K562 (cell line): ENCODE measurements around the gene ENDOD1. TPM values are rescaled to one million over a fixed set of nuclear protein-coding genes. Genes with fewer than 3 reads are reported as not detected.

Experiments used
- CBX3 ChIP-seq, 2 experiments: IDR thresholded peaks; 1 replicate in 1 of 2; 2 replicates in 1 of 2; pipeline ENCODE4 v1.6.1; 2012; ENCODE audit warnings: inconsistent platforms in 2 of 2, low read length in 2 of 2, borderline replicate concordance in 1 of 2, control low read depth in 1 of 2
- HLTF ChIP-seq: fragments of 450-650 bp; IDR thresholded peaks from 2 replicates; pipeline ENCODE4 v1.6.1; 2016
- MECOM ChIP-seq: fragments of 250-450 bp; sonication (Bioruptor Pico); IDR thresholded peaks from 2 replicates; pipeline ENCODE4 v1.8.0; 2022; ENCODE audit warnings: inconsistent platforms
- POLR2G ChIP-seq: fragments of 200-400 bp; formaldehyde crosslinking; IDR thresholded peaks from 2 replicates; pipeline ENCODE4 v1.6.1; 2017; ENCODE audit warnings: low read depth, mild to moderate bottlenecking, antibody characterized with exemption, low read length, moderate library complexity
- ZNF699 ChIP-seq: fragments of 250-450 bp; sonication (Bioruptor Pico); IDR thresholded peaks from 2 replicates; pipeline ENCODE4 v1.8.0; 2021; ENCODE audit warnings: mild to moderate bottlenecking, moderate library complexity; ENCODE audit not compliant: insufficient replicate concordance
- polyA plus RNA-seq, 8 experiments: library from polyadenylated mRNA; depleted of rRNA in 4 of 8; stranded (reverse) in 5 of 8; unstranded in 3 of 8; fragments of >200 nt; fragmentation: Nextera tagmentation in 2 of 8; fragmentation: Illumina TruSeq in 1 of 8; extraction: Ambion mirVana in 2 of 8; extraction: Trizol in 1 of 8; gene quantifications; 2 replicates each; pipeline versions ENCODE4 v1.2.1 to v1.2.3, GENCODE V29; 2011 to 2014; ENCODE audit warnings: inconsistent platforms in 1 of 8, missing spikeins in 1 of 8
- total RNA-seq, 7 experiments: library from RNA; depleted of rRNA in 6 of 7; stranded (reverse); fragments of >200 nt in 6 of 7; fragmentation: Illumina TruSeq in 2 of 7; extraction: Trizol in 2 of 7; gene quantifications; 2 replicates each; pipeline versions ENCODE4 v1.2.1 to v1.2.3, GENCODE V29; 2011 to 2021; ENCODE audit warnings: low replicate concordance in 1 of 7
- TF ChIP-seq, protein P1 (sequence below): fragments of 450-650 bp; IDR thresholded peaks from 2 replicates; pipeline ENCODE4 v1.6.1; 2016; ENCODE audit warnings: mild to moderate bottlenecking
- TF ChIP-seq, protein P2 (sequence below): fragments of 150-350 bp; IDR thresholded peaks from 2 replicates; pipeline ENCODE4 v1.6.1; 2014; ENCODE audit warnings: low read depth, mild to moderate bottlenecking, low read length, borderline replicate concordance

ENDOD1 gene
- total and polyA plus RNA-seq, 9 of the 15 experiments (the other 6 are each of a cell fraction or from before 2014, with no cell fraction given): 4.2 to 11.8 (median 9.3) TPM

DNA sequence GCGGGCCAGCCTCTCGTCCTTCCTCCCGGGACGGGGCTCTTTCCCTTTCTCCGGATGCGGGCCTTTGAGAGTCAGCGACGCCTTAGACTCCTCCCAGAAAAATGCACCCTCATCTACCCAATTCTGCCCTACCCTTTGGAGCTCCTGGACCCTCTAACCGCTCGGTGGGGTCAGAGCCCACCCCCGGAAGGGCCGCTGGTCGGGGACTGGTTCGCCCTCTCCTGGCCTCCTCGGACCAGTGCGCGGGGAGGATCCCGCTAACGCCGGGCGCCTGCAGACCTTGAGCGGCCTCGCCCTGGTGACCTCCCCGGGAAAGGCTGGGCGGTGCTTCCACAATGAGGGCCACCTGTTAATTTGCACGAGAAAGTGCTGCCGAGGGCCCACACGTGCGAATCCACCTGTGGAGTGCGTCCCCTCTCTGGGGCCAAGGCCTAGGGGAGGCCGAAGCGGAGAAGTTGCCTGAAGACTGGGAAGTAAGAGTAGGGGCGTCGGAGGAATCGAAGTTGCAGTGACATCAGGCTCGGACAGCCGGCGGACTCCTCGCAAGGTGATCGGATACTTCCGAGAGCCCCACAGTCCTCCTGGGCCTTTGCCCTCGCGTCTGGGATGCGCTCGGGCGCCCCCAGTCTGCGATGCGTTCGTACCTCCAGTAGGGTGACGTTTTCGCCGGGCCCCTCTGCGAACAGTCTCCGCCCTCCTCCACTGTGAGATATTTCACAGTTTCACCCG, 61.5 kb downstream of the ENDOD1 start (continued):
- TF ChIP-seq, protein P1, sequence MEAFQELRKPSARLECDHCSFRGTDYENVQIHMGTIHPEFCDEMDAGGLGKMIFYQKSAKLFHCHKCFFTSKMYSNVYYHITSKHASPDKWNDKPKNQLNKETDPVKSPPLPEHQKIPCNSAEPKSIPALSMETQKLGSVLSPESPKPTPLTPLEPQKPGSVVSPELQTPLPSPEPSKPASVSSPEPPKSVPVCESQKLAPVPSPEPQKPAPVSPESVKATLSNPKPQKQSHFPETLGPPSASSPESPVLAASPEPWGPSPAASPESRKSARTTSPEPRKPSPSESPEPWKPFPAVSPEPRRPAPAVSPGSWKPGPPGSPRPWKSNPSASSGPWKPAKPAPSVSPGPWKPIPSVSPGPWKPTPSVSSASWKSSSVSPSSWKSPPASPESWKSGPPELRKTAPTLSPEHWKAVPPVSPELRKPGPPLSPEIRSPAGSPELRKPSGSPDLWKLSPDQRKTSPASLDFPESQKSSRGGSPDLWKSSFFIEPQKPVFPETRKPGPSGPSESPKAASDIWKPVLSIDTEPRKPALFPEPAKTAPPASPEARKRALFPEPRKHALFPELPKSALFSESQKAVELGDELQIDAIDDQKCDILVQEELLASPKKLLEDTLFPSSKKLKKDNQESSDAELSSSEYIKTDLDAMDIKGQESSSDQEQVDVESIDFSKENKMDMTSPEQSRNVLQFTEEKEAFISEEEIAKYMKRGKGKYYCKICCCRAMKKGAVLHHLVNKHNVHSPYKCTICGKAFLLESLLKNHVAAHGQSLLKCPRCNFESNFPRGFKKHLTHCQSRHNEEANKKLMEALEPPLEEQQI: peak; percentile 77
- TF ChIP-seq POLR2G: 0 out of 2 replicates have a peak, but pooled peaks have one; percentile 26
- no peak for TF ChIP-seq ZNF699 (CRISPR knock-in tag)
- TF ChIP-seq CBX3 (IDR thresholded peaks at IDR 0.05; ENCODE audit: borderline replicate concordance in 1 of 2, low read length in 2 of 2): peak in 1 of 2 experiments; percentile 63; a peak in 1 of 3 replicates
- TF ChIP-seq, protein P2, sequence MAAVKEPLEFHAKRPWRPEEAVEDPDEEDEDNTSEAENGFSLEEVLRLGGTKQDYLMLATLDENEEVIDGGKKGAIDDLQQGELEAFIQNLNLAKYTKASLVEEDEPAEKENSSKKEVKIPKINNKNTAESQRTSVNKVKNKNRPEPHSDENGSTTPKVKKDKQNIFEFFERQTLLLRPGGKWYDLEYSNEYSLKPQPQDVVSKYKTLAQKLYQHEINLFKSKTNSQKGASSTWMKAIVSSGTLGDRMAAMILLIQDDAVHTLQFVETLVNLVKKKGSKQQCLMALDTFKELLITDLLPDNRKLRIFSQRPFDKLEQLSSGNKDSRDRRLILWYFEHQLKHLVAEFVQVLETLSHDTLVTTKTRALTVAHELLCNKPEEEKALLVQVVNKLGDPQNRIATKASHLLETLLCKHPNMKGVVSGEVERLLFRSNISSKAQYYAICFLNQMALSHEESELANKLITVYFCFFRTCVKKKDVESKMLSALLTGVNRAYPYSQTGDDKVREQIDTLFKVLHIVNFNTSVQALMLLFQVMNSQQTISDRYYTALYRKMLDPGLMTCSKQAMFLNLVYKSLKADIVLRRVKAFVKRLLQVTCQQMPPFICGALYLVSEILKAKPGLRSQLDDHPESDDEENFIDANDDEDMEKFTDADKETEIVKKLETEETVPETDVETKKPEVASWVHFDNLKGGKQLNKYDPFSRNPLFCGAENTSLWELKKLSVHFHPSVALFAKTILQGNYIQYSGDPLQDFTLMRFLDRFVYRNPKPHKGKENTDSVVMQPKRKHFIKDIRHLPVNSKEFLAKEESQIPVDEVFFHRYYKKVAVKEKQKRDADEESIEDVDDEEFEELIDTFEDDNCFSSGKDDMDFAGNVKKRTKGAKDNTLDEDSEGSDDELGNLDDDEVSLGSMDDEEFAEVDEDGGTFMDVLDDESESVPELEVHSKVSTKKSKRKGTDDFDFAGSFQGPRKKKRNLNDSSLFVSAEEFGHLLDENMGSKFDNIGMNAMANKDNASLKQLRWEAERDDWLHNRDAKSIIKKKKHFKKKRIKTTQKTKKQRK: no peak
- no peak for TF ChIP-seq HLTF
- TF ChIP-seq MECOM (CRISPR knock-in tag): no peak
